ENCODE data around the gene RBM45.

The RBM45 gene

GRCh38 chr2:178112202-178113152 lies at the start of gene RBM45:
Gene RBM45 (plus strand): TSS chr2:178112437. CDS start chr2:178112547, 110 bp downstream.
- TF ChIP-seq, protein P1, sequence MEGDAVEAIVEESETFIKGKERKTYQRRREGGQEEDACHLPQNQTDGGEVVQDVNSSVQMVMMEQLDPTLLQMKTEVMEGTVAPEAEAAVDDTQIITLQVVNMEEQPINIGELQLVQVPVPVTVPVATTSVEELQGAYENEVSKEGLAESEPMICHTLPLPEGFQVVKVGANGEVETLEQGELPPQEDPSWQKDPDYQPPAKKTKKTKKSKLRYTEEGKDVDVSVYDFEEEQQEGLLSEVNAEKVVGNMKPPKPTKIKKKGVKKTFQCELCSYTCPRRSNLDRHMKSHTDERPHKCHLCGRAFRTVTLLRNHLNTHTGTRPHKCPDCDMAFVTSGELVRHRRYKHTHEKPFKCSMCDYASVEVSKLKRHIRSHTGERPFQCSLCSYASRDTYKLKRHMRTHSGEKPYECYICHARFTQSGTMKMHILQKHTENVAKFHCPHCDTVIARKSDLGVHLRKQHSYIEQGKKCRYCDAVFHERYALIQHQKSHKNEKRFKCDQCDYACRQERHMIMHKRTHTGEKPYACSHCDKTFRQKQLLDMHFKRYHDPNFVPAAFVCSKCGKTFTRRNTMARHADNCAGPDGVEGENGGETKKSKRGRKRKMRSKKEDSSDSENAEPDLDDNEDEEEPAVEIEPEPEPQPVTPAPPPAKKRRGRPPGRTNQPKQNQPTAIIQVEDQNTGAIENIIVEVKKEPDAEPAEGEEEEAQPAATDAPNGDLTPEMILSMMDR (IDR thresholded peaks at IDR 0.05): peak; percentile 89

DNA sequence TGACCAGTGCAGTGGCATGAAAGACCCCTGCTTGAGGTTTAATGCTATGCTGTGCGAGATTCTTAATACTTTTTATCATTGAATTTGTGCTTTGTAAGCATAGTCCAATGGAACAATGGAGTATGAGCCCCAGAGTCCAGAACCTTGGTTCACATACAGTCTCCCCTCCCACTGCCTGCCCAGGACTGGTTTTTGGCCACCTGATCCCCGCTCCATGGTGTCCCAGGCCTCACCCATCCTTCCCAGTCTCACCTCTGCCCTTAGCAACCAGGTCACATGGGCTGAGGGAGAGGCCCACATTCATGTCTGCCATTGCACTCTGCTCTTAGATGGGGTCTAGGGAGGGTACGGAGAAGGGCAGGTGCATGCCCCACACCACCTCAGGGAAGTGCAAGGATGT lies 45.9 kb upstream of the RBM45 start:
- TF ChIP-seq, protein P1 (IDR thresholded peaks at IDR 0.05): no peak

GRCh38 chr2:178066890-178067669 lies 45.2 kb upstream of the RBM45 start:
- TF ChIP-seq, protein P1 (IDR thresholded peaks at IDR 0.05): no peak

GRCh38 chr2:178068823-178069454 lies 43.3 kb upstream of the RBM45 start:
- TF ChIP-seq, protein P1 (IDR thresholded peaks at IDR 0.05): no peak

GRCh38 chr2:178069551-178069950 lies 42.7 kb upstream of the RBM45 start:
- TF ChIP-seq, protein P1 (IDR thresholded peaks at IDR 0.05): no peak

- TF ChIP-seq, protein P1 (IDR thresholded peaks at IDR 0.05): no peak
Measured at GRCh38 chr2:178070824-178071223, 41.4 kb upstream of the RBM45 start.

- TF ChIP-seq, protein P1 (IDR thresholded peaks at IDR 0.05): no peak
Measured at GRCh38 chr2:178072000-178072382, 40.2 kb upstream of the RBM45 start.
